ENCODE results near the gene SNU13. TPM values are rescaled to one million over a fixed set of nuclear protein-coding genes. Genes with fewer than 3 reads are reported as not detected.
"Not testable (repeated sequence)": the region's sequence is repeated elsewhere in the genome, so short reads cannot be mapped to it uniquely, and the experiment has no call there.

Gene SNU13
- total and polyA plus RNA-seq, 8 donors = 102 to 136 (median 114) TPM

- peaks cover 0 to 25% of the 10 kb centered on the region in 2 donors for H3K36me3 ChIP-seq
- H3K4me1 ChIP-seq = peaks cover 2 to 20% of the 10 kb centered on the region in 2 donors
- DNase-seq (no peak), ATAC-seq (no peak)
- no peaks in the 10 kb centered on the region for H3K27me3 ChIP-seq
- intact Hi-C loops (cut with DNase I) = no loop called here
- H3K27ac ChIP-seq = peak overlapping the region; percentile 26 to 58
- no peaks in the 10 kb centered on the region for H3K9me3 ChIP-seq
- no peak overlapping the region for H3K4me3 ChIP-seq
- no peak for TF ChIP-seq CTCF (IDR thresholded peaks at IDR 0.05)
These were observed 19.4 kb downstream of the SNU13 start for GRCh38 chr22:41668971-41669911.

GRCh38 chr22:41664951-41665350 lies 23.7 kb downstream of the SNU13 start:
- peaks cover 2 to 20% of the 10 kb centered on the region in 2 donors for H3K4me1 ChIP-seq
- DNase-seq (no peak), ATAC-seq (no peak)
- intact Hi-C loops (cut with DNase I) = no loop called here
- H3K27ac ChIP-seq = no peak overlapping the region
- TF ChIP-seq CTCF (IDR thresholded peaks at IDR 0.05) = no peak
- no peaks in the 10 kb centered on the region for H3K27me3 ChIP-seq
- H3K36me3 ChIP-seq = peaks cover 0 to 57% of the 10 kb centered on the region in 2 donors
- H3K4me3 ChIP-seq = no peak overlapping the region
- no peaks in the 10 kb centered on the region for H3K9me3 ChIP-seq

GRCh38 chr22:41664490-41664889 lies 24.2 kb downstream of the SNU13 start:
- ATAC-seq (no peak), DNase-seq (no peak)
- H3K9me3 ChIP-seq = no peaks in the 10 kb centered on the region
- no peak for TF ChIP-seq CTCF (IDR thresholded peaks at IDR 0.05)
- peaks cover 2 to 20% of the 10 kb centered on the region in 2 donors for H3K4me1 ChIP-seq
- H3K4me3 ChIP-seq = no peak overlapping the region
- H3K27me3 ChIP-seq = no peaks in the 10 kb centered on the region
- no peak overlapping the region for H3K27ac ChIP-seq
- intact Hi-C loops (cut with DNase I) = no loop called here
- peaks cover 0 to 61% of the 10 kb centered on the region in 2 donors for H3K36me3 ChIP-seq

GRCh38 chr22:41663594-41663993 lies 25.1 kb downstream of the SNU13 start:
- H3K36me3 ChIP-seq = peaks cover 0 to 70% of the 10 kb centered on the region in 2 donors
- H3K27ac ChIP-seq; DNase-seq; H3K9me3 ChIP-seq; H3K4me3 ChIP-seq; intact Hi-C loops (cut with DNase I); H3K27me3 ChIP-seq; ATAC-seq: not testable (repeated sequence)
- peaks cover 2 to 20% of the 10 kb centered on the region in 2 donors for H3K4me1 ChIP-seq

GRCh38 chr22:41661713-41662112 lies 27.0 kb downstream of the SNU13 start:
- no peaks in the 10 kb centered on the region for H3K27me3 ChIP-seq
- peaks cover 0 to 3% of the 10 kb centered on the region in 2 donors for H3K4me1 ChIP-seq
- H3K9me3 ChIP-seq = no peaks in the 10 kb centered on the region
- ATAC-seq (no peak), DNase-seq (no peak)
- peaks cover 0 to 89% of the 10 kb centered on the region in 2 donors for H3K36me3 ChIP-seq
- TF ChIP-seq CTCF (IDR thresholded peaks at IDR 0.05) = no peak
- intact Hi-C loops (cut with DNase I) = no loop called here
- no peak overlapping the region for H3K27ac ChIP-seq
- no peak overlapping the region for H3K4me3 ChIP-seq
